HG03460 (cell line): Measurements from ENCODE around the gene IGFLR1.
"Not testable (repeated sequence)": the region's sequence is repeated elsewhere in the genome, so short reads cannot be mapped to it uniquely, and the experiment has no call there.

ENCODE experiments used
- ATAC-seq: cut with Tn5 transposase; IDR thresholded peaks from one replicate; pipeline ENCODE4 v1.9.1; 2021; ENCODE audit not compliant: unreplicated experiment

IGFLR1 gene

GRCh38 chr19:35727053-35727955 lies 14.9 kb downstream of the IGFLR1 start:
- ATAC-seq = no peak

DNA sequence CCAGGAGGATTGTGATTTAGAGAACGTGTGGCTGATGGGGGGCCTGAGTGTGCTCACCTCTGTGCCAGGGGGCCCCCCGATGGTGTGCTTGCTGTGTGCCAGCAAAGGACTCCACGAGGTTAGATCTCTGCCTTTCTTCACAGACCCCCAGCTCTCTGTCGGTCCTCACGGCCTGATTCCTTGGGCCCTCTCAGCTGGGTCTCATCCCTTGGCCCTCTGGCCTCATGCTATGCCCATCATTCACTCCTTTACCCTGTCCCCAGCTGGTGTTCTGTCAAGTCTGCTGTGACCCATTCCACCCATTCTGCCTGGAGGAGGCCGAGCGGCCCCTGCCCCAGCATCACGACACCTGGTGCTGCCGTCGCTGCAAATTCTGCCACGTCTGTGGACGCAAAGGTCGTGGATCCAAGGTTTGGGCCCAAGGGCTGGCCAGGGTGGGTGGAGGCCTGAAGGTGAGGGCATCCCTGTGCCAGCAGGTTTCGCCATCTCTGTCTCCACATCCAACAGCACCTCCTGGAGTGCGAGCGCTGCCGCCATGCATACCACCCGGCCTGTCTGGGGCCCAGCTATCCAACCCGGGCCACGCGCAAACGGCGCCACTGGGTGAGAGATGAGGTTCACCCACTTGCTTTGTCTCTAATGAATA lies 16.9 kb downstream of the IGFLR1 start:
- ATAC-seq = no peak

- no peak for ATAC-seq
These were observed 17.7 kb downstream of the IGFLR1 start for GRCh38 chr19:35724560-35724959.

DNA sequence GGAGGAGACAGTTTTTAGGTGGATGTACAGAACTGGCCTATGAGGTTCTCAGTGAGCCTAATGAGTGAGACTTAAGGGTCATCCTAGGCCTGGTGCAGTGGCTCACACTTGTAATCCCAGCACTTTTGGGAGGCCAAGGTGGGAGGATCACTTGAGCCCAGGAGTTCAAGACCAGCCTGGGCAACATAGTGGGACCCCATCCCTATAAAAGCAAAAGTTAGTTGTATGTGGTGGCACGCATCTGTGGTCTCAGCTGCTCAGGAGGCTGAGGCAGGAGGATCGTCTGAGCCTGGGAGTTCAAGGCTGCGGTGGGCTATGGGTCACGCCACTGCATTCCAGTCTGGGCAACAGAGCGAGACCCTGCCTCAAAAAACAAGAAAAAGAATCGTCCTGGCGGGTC lies 18.1 kb downstream of the IGFLR1 start:
- ATAC-seq = not testable (repeated sequence)

GRCh38 chr19:35723671-35724070 lies 18.6 kb downstream of the IGFLR1 start:
- no peak for ATAC-seq

GRCh38 chr19:35722897-35723296 lies 19.4 kb downstream of the IGFLR1 start:
- ATAC-seq = no peak

DNA sequence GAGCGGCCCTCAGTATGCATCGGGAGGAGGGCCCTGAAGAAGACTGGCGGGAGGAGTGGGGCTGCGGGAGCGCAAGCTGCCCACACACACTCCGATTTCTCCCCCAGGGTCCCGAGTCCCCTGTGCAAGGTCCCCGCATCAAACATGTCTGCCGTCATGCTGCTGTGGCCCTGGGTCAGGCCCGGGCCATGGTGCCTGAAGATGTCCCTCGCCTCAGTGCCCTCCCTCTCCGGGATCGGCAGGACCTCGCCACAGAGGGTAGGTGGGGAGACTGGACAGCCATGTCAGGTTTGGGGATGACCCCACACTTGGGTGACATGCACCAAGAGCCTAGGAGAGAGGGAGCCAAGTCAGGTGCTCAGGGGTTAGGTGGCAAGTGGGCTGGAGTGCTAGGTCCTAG lies 19.8 kb downstream of the IGFLR1 start:
- no peak for ATAC-seq

DNA sequence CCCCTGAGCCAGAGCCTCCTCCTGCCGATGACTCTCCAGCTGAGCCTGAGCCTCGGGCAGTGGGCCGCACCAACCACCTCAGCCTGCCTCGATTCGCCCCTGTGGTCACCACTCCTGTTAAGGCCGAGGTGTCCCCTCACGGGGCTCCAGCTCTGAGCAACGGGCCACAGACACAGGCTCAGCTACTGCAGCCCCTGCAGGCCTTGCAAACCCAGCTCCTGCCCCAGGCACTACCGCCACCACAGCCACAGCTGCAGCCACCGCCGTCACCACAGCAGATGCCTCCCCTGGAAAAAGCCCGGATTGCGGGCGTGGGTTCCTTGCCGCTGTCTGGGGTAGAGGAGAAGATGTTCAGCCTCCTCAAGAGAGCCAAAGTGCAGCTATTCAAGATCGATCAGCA lies 20.9 kb downstream of the IGFLR1 start:
- no peak for ATAC-seq

GRCh38 chr19:35720648-35721047 lies 21.6 kb downstream of the IGFLR1 start:
- no peak for ATAC-seq

DNA sequence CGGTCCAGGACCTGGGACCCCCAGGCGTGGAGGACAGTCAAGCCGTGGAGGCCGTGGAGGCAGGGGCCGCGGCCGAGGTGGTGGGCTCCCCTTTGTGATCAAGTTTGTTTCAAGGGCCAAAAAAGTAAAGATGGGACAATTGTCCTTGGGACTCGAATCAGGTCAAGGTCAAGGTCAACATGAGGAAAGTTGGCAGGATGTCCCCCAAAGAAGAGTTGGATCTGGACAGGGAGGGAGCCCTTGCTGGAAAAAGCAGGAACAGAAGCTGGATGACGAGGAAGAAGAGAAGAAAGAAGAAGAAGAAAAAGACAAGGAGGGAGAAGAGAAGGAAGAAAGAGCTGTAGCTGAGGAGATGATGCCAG lies 22.1 kb downstream of the IGFLR1 start:
- ATAC-seq = no peak

GRCh38 chr19:35719402-35720162 lies 22.7 kb downstream of the IGFLR1 start:
- no peak for ATAC-seq

- ATAC-seq = no peak
These were observed 23.8 kb downstream of the IGFLR1 start for GRCh38 chr19:35718345-35719041.

DNA sequence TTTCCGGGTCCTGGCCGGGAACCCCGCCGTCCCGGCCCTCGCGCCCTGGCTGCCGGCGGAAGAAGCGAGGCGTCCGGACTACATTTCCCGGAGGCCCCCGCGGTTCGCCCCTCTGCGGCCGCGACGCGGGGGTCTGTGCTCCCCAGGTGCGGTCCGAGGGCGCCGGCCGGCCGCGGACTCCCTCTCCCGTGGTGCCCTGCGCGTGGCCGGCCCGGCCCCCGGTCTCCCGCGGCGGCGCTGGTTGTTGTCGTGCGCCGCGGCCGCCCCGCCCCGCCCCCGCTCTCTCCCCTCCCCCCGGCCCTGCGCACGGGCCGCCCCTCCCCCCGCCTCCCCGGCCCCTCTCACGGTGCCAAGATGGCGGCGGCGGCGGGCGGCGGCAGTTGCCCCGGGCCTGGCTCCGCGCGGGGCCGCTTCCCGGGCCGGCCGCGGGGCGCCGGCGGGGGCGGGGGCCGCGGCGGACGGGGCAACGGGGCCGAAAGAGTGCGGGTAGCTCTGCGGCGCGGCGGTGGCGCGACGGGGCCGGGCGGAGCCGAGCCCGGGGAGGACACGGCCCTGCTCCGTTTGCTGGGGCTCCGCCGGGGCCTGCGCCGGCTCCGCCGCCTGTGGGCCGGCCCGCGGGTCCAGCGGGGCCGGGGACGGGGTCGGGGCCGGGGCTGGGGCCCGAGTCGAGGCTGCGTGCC lies 24.4 kb downstream of the IGFLR1 start, which contains the start of gene KMT2B:
KMT2B (plus strand) TSS at position 339 of the 680 bp plus-strand sequence; CDS start at position 355, 16 bp downstream.
- no peak for ATAC-seq

DNA sequence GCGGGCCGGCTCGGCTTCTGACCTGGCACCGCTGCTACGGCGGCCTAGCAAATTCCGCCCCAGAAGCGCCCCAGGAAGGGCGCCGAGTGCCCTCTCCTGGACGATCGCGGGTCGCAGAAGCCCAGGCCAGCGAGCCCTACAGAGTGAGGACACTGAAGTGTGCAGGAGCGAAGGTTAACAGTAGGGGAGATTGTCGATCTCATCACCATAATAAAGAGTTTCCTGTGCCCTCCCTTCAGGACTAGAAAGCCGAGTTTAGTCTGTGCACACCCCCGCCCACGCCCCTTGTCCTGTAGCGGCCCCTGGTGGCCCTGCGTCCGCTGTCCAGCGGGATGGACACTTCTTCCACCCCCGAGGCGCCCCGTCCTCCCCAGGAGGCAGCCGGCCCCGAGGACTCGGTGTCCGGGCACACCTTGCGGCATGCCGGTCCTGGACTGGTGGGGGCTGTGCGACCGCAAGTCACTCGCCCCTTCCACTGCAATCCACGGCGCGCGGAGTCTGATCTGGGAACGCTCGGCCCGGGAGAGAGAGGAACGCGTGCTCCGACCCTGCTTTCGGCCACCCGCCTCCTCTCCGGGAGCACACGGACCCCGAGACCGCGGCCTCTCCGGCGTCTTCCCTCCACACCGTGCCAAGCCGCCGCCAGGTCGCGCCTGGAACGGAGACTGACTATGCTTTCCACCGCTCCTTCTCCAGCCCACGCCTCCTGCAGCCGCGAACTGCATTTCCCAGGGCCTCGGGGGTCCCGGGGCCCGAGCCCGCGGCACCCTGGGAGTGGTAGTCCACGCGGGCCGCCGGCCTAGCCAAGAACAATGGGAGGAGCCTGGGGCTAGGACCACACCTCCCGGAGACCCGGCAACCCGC lies 25.2 kb downstream of the IGFLR1 start:
- peak; percentile 51 for ATAC-seq

DNA sequence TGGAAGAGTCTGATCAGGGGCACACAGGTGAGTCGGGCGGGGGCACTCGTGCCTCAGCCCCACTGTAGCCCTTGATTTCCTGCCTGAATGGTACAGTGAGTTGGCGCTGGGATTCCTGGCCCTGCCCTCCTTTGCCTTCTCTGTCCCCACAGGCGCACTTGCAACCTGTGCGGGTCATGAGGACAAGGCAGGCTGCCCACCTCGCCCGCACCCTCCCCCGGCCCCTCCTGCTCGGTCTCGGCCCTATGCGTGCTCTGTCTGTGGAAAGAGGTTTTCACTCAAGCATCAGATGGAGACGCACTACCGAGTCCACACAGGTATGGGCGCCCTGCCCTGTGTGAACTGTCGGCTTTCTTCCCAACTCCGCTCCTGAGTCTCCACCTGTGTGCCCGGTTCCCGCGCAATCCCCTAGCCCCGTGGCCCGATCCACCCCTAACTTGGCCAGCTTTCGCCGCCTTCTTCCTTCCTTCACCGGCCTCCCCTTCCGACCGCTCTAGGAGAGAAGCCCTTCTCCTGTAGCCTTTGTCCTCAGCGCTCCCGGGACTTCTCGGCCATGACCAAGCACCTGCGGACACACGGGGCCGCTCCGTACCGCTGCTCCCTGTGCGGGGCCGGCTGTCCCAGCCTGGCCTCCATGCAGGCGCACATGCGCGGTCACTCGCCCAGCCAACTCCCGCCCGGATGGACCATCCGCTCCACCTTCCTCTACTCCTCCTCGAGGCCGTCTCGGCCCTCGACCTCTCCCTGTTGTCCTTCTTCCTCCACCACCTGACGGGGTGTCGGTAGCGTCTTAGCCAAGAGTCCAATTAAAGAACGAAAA lies 26.1 kb downstream of the IGFLR1 start:
- ATAC-seq = no peak

- ATAC-seq = no peak
These were observed 26.9 kb downstream of the IGFLR1 start for GRCh38 chr19:35715355-35715809.

GRCh38 chr19:35714601-35715354 lies 27.5 kb downstream of the IGFLR1 start:
- no peak for ATAC-seq
